Activated naive CD8-positive, alpha-beta T cell (primary cell): Measurements from ENCODE around the gene RALGAPA2.

Experiments used
- H3K27ac Mint-ChIP-seq: one replicate; pipeline ENCODE4 v1.8.0; 2021; ENCODE audit warnings: mixed read lengths
- H3K27me3 Mint-ChIP-seq: one replicate; pipeline ENCODE4 v1.8.0; 2021; ENCODE audit warnings: mixed read lengths
- H3K36me3 Mint-ChIP-seq: one replicate; pipeline ENCODE4 v1.8.0; 2021; ENCODE audit warnings: mixed read lengths
- H3K4me1 Mint-ChIP-seq: one replicate; pipeline ENCODE4 v1.8.0; 2021; ENCODE audit warnings: low read depth, mixed read lengths
- H3K4me3 Mint-ChIP-seq: one replicate; pipeline ENCODE4 v1.8.0; 2021; ENCODE audit warnings: mild to moderate bottlenecking, mixed read lengths
- H3K9me3 Mint-ChIP-seq: one replicate; pipeline ENCODE4 v1.8.0; 2021; ENCODE audit warnings: low read depth, mixed read lengths

RALGAPA2 gene

GRCh38 chr20:20371681-20372080 is 340.8 kb downstream of the RALGAPA2 start:
- Mint-ChIP-seq H3K4me3 (no peak overlapping the region), H3K36me3 (peaks cover 4% of the 10 kb centered on the region), H3K27ac (no peak overlapping the region)

GRCh38 chr20:20371083-20371482 is 341.4 kb downstream of the RALGAPA2 start:
- Mint-ChIP-seq H3K36me3 (peaks cover 4% of the 10 kb centered on the region), H3K27me3 (peaks cover 37% of the 10 kb centered on the region), H3K4me1 (peaks cover 6% of the 10 kb centered on the region), H3K4me3 (no peak overlapping the region), H3K27ac (no peak overlapping the region), H3K9me3 (no peaks in the 10 kb centered on the region)

More at GRCh38 chr20:20371681-20372080, 340.8 kb downstream of the RALGAPA2 start:
- H3K9me3 Mint-ChIP-seq = no peaks in the 10 kb centered on the region
- H3K4me1 Mint-ChIP-seq = peaks cover 6% of the 10 kb centered on the region
- peaks cover 33% of the 10 kb centered on the region for H3K27me3 Mint-ChIP-seq

GRCh38 chr20:20370094-20370575 is 342.3 kb downstream of the RALGAPA2 start:
- Mint-ChIP-seq H3K4me3 (peak overlapping the region; percentile 80), H3K27ac (peak overlapping the region; percentile 2), H3K4me1 (peaks cover 12% of the 10 kb centered on the region), H3K9me3 (no peaks in the 10 kb centered on the region), H3K36me3 (peaks cover 4% of the 10 kb centered on the region), H3K27me3 (peaks cover 44% of the 10 kb centered on the region)

GRCh38 chr20:20369250-20370093 is 343.0 kb downstream of the RALGAPA2 start:
- no peaks in the 10 kb centered on the region for H3K9me3 Mint-ChIP-seq
- peak overlapping the region; percentile 2 for H3K27ac Mint-ChIP-seq
- peaks cover 12% of the 10 kb centered on the region for H3K4me1 Mint-ChIP-seq
- peaks cover 4% of the 10 kb centered on the region for H3K36me3 Mint-ChIP-seq
- peaks cover 44% of the 10 kb centered on the region for H3K27me3 Mint-ChIP-seq
- H3K4me3 Mint-ChIP-seq = peak overlapping the region; percentile 80

- Mint-ChIP-seq H3K4me1 (peaks cover 12% of the 10 kb centered on the region), H3K36me3 (peaks cover 4% of the 10 kb centered on the region), H3K4me3 (no peak overlapping the region), H3K27me3 (peaks cover 42% of the 10 kb centered on the region), H3K27ac (no peak overlapping the region), H3K9me3 (no peaks in the 10 kb centered on the region)
Measured at GRCh38 chr20:20368418-20369249, 343.8 kb downstream of the RALGAPA2 start.

- peaks cover 4% of the 10 kb centered on the region for H3K36me3 Mint-ChIP-seq
- peak within 1 kb of the TSS; percentile 72 for H3K4me3 Mint-ChIP-seq
- H3K9me3 Mint-ChIP-seq = no peaks in the 10 kb centered on the region
- H3K27me3 Mint-ChIP-seq = peaks cover 37% of the 10 kb centered on the region
- H3K4me1 Mint-ChIP-seq = peaks cover 14% of the 10 kb centered on the region
- H3K27ac Mint-ChIP-seq = no peak within 1 kb of the TSS
Measured at GRCh38 chr20:20367575-20368417, 344.6 kb downstream of the RALGAPA2 start, which contains the start of gene INSM1. Gene INSM1, plus strand, starts transcription at chr20:20368104. Its CDS starts 164 bp downstream, at chr20:20368268.

GRCh38 chr20:20366876-20367574 is 345.4 kb downstream of the RALGAPA2 start:
- H3K27me3 Mint-ChIP-seq = peaks cover 34% of the 10 kb centered on the region
- peaks cover 14% of the 10 kb centered on the region for H3K4me1 Mint-ChIP-seq

GRCh38 chr20:20366551-20366875 is 345.9 kb downstream of the RALGAPA2 start:
- Mint-ChIP-seq H3K9me3 (no peaks in the 10 kb centered on the region), H3K4me3 (peak overlapping the region; percentile 47), H3K36me3 (peaks cover 4% of the 10 kb centered on the region), H3K27me3 (peaks cover 33% of the 10 kb centered on the region), H3K27ac (no peak overlapping the region), H3K4me1 (peaks cover 14% of the 10 kb centered on the region)

More at GRCh38 chr20:20366876-20367574, 345.4 kb downstream of the RALGAPA2 start:
- Mint-ChIP-seq H3K27ac (no peak overlapping the region), H3K9me3 (no peaks in the 10 kb centered on the region), H3K4me3 (peak overlapping the region; percentile 72), H3K36me3 (peaks cover 4% of the 10 kb centered on the region)

GRCh38 chr20:20365480-20366161 is 346.8 kb downstream of the RALGAPA2 start:
- H3K4me3 Mint-ChIP-seq = peak overlapping the region; percentile 1
- peaks cover 36% of the 10 kb centered on the region for H3K27me3 Mint-ChIP-seq
- peaks cover 18% of the 10 kb centered on the region for H3K4me1 Mint-ChIP-seq
- H3K27ac Mint-ChIP-seq = peak overlapping the region; percentile 22
- H3K36me3 Mint-ChIP-seq = peaks cover 4% of the 10 kb centered on the region
- H3K9me3 Mint-ChIP-seq = no peaks in the 10 kb centered on the region

- Mint-ChIP-seq H3K4me3 (peak overlapping the region; percentile 1), H3K4me1 (peaks cover 21% of the 10 kb centered on the region), H3K9me3 (no peaks in the 10 kb centered on the region), H3K36me3 (peaks cover under 1% of the 10 kb centered on the region), H3K27ac (peak overlapping the region; percentile 22), H3K27me3 (peaks cover 34% of the 10 kb centered on the region)
Measured at GRCh38 chr20:20364593-20365479, 347.6 kb downstream of the RALGAPA2 start.

GRCh38 chr20:20363799-20364592 is 348.4 kb downstream of the RALGAPA2 start:
- Mint-ChIP-seq H3K27me3 (peaks cover 33% of the 10 kb centered on the region), H3K9me3 (no peaks in the 10 kb centered on the region), H3K4me3 (no peak overlapping the region), H3K4me1 (peaks cover 22% of the 10 kb centered on the region), H3K27ac (no peak overlapping the region), H3K36me3 (no peaks in the 10 kb centered on the region)

- no peak overlapping the region for H3K27ac Mint-ChIP-seq
- H3K4me1 Mint-ChIP-seq = peaks cover 22% of the 10 kb centered on the region
- peaks cover 35% of the 10 kb centered on the region for H3K27me3 Mint-ChIP-seq
- no peaks in the 10 kb centered on the region for H3K9me3 Mint-ChIP-seq
- no peak overlapping the region for H3K4me3 Mint-ChIP-seq
- H3K36me3 Mint-ChIP-seq = no peaks in the 10 kb centered on the region
Measured at GRCh38 chr20:20363434-20363798, 349.0 kb downstream of the RALGAPA2 start.
